ENCODE results near the gene SAP30L. TPM values are rescaled to one million over a fixed set of nuclear protein-coding genes. Genes with fewer than 3 reads are reported as not detected.
A peak's percentile ranks its signal among the peaks of the same experiment; 100 is the strongest.

SAP30L gene
- total and polyA plus RNA-seq, 4 donors, result 6.3 to 11.1 (median 8.6) TPM

DNA sequence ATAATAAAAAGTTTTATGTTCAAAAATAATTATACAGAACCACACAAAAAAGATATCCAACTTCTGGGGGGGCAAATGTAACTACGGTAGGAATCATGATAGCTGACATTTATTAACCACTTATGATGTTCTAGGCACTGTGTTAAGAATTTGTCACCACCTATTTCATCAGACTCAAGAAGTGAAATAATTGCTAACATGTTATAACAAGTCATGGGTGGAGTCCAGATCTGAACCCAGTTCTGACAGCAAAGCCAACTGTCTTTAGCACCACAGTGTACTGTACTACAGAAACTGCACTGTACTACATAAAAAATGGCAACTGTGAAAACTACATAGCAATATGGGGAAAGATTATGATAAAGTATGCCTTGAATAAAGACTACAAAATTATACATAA lies 3.0 kb upstream of the SAP30L start:
- H3K9me3 ChIP-seq (ENCODE audit: control insufficient read depth in 4 of 4, low read length in 3 of 4), result no peaks in the 10 kb centered on the region
- peaks cover 2 to 28% (median 7%) of the 10 kb centered on the region in 4 donors for H3K36me3 ChIP-seq (ENCODE audit: control insufficient read depth in 4 of 4, insufficient read depth in 3 of 4, low read depth in 1 of 4, low read length in 3 of 4)
- H3K4me3 ChIP-seq (ENCODE audit: low read depth in 1 of 3, low read length in 3 of 3), result no peak overlapping the region
- DNase-seq (ENCODE audit: low spot score), result no peak
- H3K9ac ChIP-seq (ENCODE audit: low read depth in 1 of 2, low read length in 2 of 2), result no peak overlapping the region
- H3K4me1 ChIP-seq (ENCODE audit: control insufficient read depth in 4 of 4, insufficient read depth in 4 of 4, low read length in 3 of 4), result peaks cover 0 to 18% (median 15%) of the 10 kb centered on the region in 4 donors
- TF ChIP-seq HNF4G (IDR thresholded peaks at IDR 0.05) (no peak), RXRA (IDR thresholded peaks at IDR 0.05) (no peak), SP1 (IDR thresholded peaks at IDR 0.05) (no peak), JUND (IDR thresholded peaks at IDR 0.05) (no peak), GABPA (IDR thresholded peaks at IDR 0.05 in 1 of 2, conservative IDR thresholded peaks at IDR 0.05 in 1 of 2) (no peak), TAF1 (conservative IDR thresholded peaks at IDR 0.05) (no peak), FOXA1 (IDR thresholded peaks at IDR 0.05) (no peak)
- TF ChIP-seq, protein P1, sequence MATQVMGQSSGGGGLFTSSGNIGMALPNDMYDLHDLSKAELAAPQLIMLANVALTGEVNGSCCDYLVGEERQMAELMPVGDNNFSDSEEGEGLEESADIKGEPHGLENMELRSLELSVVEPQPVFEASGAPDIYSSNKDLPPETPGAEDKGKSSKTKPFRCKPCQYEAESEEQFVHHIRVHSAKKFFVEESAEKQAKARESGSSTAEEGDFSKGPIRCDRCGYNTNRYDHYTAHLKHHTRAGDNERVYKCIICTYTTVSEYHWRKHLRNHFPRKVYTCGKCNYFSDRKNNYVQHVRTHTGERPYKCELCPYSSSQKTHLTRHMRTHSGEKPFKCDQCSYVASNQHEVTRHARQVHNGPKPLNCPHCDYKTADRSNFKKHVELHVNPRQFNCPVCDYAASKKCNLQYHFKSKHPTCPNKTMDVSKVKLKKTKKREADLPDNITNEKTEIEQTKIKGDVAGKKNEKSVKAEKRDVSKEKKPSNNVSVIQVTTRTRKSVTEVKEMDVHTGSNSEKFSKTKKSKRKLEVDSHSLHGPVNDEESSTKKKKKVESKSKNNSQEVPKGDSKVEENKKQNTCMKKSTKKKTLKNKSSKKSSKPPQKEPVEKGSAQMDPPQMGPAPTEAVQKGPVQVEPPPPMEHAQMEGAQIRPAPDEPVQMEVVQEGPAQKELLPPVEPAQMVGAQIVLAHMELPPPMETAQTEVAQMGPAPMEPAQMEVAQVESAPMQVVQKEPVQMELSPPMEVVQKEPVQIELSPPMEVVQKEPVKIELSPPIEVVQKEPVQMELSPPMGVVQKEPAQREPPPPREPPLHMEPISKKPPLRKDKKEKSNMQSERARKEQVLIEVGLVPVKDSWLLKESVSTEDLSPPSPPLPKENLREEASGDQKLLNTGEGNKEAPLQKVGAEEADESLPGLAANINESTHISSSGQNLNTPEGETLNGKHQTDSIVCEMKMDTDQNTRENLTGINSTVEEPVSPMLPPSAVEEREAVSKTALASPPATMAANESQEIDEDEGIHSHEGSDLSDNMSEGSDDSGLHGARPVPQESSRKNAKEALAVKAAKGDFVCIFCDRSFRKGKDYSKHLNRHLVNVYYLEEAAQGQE (IDR thresholded peaks at IDR 0.05), result no peak
- TF ChIP-seq, protein P2, sequence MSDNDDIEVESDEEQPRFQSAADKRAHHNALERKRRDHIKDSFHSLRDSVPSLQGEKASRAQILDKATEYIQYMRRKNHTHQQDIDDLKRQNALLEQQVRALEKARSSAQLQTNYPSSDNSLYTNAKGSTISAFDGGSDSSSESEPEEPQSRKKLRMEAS (IDR thresholded peaks at IDR 0.05), result no peak
- TF ChIP-seq, protein P3, sequence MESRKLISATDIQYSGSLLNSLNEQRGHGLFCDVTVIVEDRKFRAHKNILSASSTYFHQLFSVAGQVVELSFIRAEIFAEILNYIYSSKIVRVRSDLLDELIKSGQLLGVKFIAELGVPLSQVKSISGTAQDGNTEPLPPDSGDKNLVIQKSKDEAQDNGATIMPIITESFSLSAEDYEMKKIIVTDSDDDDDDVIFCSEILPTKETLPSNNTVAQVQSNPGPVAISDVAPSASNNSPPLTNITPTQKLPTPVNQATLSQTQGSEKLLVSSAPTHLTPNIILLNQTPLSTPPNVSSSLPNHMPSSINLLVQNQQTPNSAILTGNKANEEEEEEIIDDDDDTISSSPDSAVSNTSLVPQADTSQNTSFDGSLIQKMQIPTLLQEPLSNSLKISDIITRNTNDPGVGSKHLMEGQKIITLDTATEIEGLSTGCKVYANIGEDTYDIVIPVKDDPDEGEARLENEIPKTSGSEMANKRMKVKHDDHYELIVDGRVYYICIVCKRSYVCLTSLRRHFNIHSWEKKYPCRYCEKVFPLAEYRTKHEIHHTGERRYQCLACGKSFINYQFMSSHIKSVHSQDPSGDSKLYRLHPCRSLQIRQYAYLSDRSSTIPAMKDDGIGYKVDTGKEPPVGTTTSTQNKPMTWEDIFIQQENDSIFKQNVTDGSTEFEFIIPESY (IDR thresholded peaks at IDR 0.05), result no peak
- TF ChIP-seq, protein P4, sequence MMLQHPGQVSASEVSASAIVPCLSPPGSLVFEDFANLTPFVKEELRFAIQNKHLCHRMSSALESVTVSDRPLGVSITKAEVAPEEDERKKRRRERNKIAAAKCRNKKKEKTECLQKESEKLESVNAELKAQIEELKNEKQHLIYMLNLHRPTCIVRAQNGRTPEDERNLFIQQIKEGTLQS (IDR thresholded peaks at IDR 0.05), result no peak
- TF ChIP-seq, protein P5, sequence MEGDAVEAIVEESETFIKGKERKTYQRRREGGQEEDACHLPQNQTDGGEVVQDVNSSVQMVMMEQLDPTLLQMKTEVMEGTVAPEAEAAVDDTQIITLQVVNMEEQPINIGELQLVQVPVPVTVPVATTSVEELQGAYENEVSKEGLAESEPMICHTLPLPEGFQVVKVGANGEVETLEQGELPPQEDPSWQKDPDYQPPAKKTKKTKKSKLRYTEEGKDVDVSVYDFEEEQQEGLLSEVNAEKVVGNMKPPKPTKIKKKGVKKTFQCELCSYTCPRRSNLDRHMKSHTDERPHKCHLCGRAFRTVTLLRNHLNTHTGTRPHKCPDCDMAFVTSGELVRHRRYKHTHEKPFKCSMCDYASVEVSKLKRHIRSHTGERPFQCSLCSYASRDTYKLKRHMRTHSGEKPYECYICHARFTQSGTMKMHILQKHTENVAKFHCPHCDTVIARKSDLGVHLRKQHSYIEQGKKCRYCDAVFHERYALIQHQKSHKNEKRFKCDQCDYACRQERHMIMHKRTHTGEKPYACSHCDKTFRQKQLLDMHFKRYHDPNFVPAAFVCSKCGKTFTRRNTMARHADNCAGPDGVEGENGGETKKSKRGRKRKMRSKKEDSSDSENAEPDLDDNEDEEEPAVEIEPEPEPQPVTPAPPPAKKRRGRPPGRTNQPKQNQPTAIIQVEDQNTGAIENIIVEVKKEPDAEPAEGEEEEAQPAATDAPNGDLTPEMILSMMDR (IDR thresholded peaks at IDR 0.05; ENCODE audit: low read depth, low read length, missing input control), result no peak
- no peak overlapping the region for H3K27ac ChIP-seq (ENCODE audit: low read depth in 1 of 2, low read length in 2 of 2)
- 97% methylated on average over 1 of the region's 1 CpG for WGBS
- H3K27me3 ChIP-seq (ENCODE audit: control insufficient read depth in 4 of 4, insufficient read depth in 4 of 4, low read length in 3 of 4), result no peaks in the 10 kb centered on the region

DNA sequence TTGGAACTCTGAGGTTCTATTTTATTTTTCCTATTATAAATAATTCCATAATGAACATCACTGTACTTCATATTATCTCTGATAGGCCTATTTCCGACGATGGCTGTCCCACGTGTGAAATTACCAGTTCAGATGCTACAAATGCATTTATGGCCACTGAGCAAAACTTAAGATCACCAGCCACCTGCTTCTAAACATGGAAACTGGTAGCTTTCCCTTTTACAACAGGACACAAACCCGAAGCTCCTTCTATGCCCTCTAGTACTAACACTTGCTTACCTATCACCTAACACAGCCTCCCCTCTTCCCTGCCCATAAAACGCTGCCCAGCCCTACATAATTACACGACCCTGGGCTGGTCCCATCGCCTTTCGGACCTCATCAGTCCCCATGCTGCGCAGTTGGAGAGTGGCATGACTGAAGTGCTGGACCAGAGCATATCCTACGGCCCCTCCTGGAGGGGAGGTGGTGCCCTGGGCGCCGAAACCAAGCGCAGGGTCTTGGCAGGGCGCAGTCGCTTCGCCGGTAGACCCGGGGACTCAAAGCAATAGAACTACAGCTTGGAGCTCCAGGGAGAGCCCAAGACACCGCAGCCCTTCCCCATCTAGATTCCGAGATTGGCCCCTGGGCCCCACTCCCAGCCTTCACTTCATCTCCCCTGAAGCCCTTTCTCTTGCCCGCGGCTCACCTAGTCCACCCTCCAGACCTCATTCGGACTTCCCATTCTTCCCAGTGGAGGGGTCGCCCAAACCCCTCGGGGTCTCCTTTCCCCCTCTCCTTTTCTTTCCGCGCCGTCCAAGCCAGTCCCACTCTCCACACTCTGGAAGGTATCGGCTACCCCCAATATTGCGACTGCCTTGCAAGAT lies 1.0 kb upstream of the SAP30L start:
- Histone ChIP-seq H3K36me3 (ENCODE audit: control insufficient read depth in 4 of 4, insufficient read depth in 3 of 4, low read depth in 1 of 4, low read length in 3 of 4) (peaks cover 0 to 21% (median 7%) of the 10 kb centered on the region in 4 donors), H3K9me3 (ENCODE audit: control insufficient read depth in 4 of 4, low read length in 3 of 4) (no peaks in the 10 kb centered on the region), H3K4me3 (ENCODE audit: low read depth in 1 of 3, low read length in 3 of 3) (peak overlapping the region; percentile 90 to 97 (median 97)), H3K9ac (ENCODE audit: low read depth in 1 of 2, low read length in 2 of 2) (peak overlapping the region; percentile 88 to 94), H3K27ac (ENCODE audit: low read depth in 1 of 2, low read length in 2 of 2) (peak overlapping the region; percentile 80 to 83), H3K27me3 (ENCODE audit: control insufficient read depth in 4 of 4, insufficient read depth in 4 of 4, low read length in 3 of 4) (no peaks in the 10 kb centered on the region), H3K4me1 (ENCODE audit: control insufficient read depth in 4 of 4, insufficient read depth in 4 of 4, low read length in 3 of 4) (peaks cover 0 to 23% (median 17%) of the 10 kb centered on the region in 4 donors)
- 9% methylated on average over 30 of the region's 30 CpGs for WGBS
- no peak for TF ChIP-seq HNF4G (IDR thresholded peaks at IDR 0.05)
- TF ChIP-seq, protein P1 (IDR thresholded peaks at IDR 0.05), result peak; percentile 70
- no peak for TF ChIP-seq YY1 (IDR thresholded peaks at IDR 0.05)
- TF ChIP-seq RAD21 (IDR thresholded peaks at IDR 0.05), result no peak
- TF ChIP-seq, protein P5 (IDR thresholded peaks at IDR 0.05; ENCODE audit: low read depth, low read length, missing input control), result no peak
- TF ChIP-seq FOXA2 (IDR thresholded peaks at IDR 0.05), result no peak
- peak; percentile 39 for DNase-seq (ENCODE audit: low spot score)
